IMR-90 (cell line): Measurements from ENCODE around the gene OSTF1. TPM values are rescaled to one million over a fixed set of nuclear protein-coding genes. Genes with fewer than 3 reads are reported as not detected.

ENCODE experiments used
- ATAC-seq: fragments of 200-7000 bp; cut with Tn5 transposase; 2 replicates; pipeline ENCODE4 v1.9.1; 2020; ENCODE audit warnings: low read depth, mild to moderate bottlenecking, moderate library complexity
- BruUV-seq: library from RNA; stranded (reverse); fragments of 400-500 nt; replicated peaks from 2 replicates; lab custom pipeline; 2021; lab: Mats Ljungman, UMichigan
- CTCF ChIA-PET: fragments of 300-600 bp; formaldehyde crosslinking; extraction: SDS; loops from one replicate; lab custom pipeline; 2021; ENCODE audit warnings: antibody characterized with exemption; lab: Yijun Ruan, JAX
- POLR2A ChIA-PET: fragments of 300-600 bp; sonication (Branson Sonifier 250); formaldehyde crosslinking; loops from one replicate; lab custom pipeline; 2022; ENCODE audit warnings: antibody characterized with exemption; ENCODE audit not compliant: unreplicated experiment; lab: Charles Lee
- DNase-seq: peaks from one replicate; pipeline ENCODE4 v3.0.0; 2013
- H2AFZ ChIP-seq: replicated peaks from 2 replicates; pipeline ENCODE3; 2013; ENCODE audit warnings: low read length, mild to moderate bottlenecking; ENCODE audit not compliant: poor library complexity
- H2AK5ac ChIP-seq: 2 replicates; pipeline ENCODE4 v1.6.1; 2013; ENCODE audit warnings: low read depth, low read length, inconsistent platforms
- H2AK9ac ChIP-seq: replicated peaks from 2 replicates; pipeline ENCODE3; 2013; ENCODE audit warnings: mild to moderate bottlenecking, low read depth, low read length, moderate library complexity; ENCODE audit not compliant: poor library complexity
- H2BK120ac ChIP-seq: 2 replicates; pipeline ENCODE4 v1.6.1; 2013; ENCODE audit warnings: low read depth, low read length, inconsistent platforms
- H2BK15ac ChIP-seq: 3 replicates; pipeline ENCODE4 v1.6.1; 2013; ENCODE audit warnings: low read depth, low read length, inconsistent platforms
- H2BK20ac ChIP-seq: 2 replicates; pipeline ENCODE4 v1.6.1; 2013; ENCODE audit warnings: low read depth, mild to moderate bottlenecking, inconsistent platforms, low read length, moderate library complexity
- H2BK5ac ChIP-seq: 2 replicates; pipeline ENCODE4 v1.6.1; 2013; ENCODE audit warnings: mild to moderate bottlenecking, low read depth, low read length, inconsistent platforms; ENCODE audit not compliant: poor library complexity, severe bottlenecking
- H3K14ac ChIP-seq: replicated peaks from 2 replicates; pipeline ENCODE4 v1.6.1; 2013; ENCODE audit warnings: low read depth, low read length, inconsistent platforms
- H3K18ac ChIP-seq: 2 replicates; pipeline ENCODE4 v1.6.1; 2013; ENCODE audit warnings: low read depth, low read length, control low read depth
- H3K23ac ChIP-seq: 2 replicates; pipeline ENCODE4 v1.6.1; 2013; ENCODE audit warnings: low read depth, low read length, inconsistent platforms
- H3K27ac ChIP-seq: 2 replicates; pipeline ENCODE4 v1.5.1; 2013; ENCODE audit warnings: mild to moderate bottlenecking, control low read depth, low read length; ENCODE audit not compliant: insufficient read depth
- H3K27me3 ChIP-seq: 2 replicates; pipeline ENCODE4 v1.6.1; 2013; ENCODE audit warnings: low read length; ENCODE audit not compliant: control insufficient read depth, insufficient read depth
- H3K36me3 ChIP-seq: 2 replicates; pipeline ENCODE4 v1.6.1; 2013; ENCODE audit warnings: low read length, mixed read lengths; ENCODE audit not compliant: control insufficient read depth, insufficient read depth
- H3K4ac ChIP-seq: 2 replicates; pipeline ENCODE4 v1.6.1; 2013; ENCODE audit warnings: low read depth, low read length, inconsistent platforms
- H3K4me1 ChIP-seq: 2 replicates; pipeline ENCODE4 v1.6.1; 2013; ENCODE audit warnings: low read length, mixed read lengths; ENCODE audit not compliant: control insufficient read depth, insufficient read depth
- H3K4me2 ChIP-seq: 2 replicates; pipeline ENCODE4 v1.6.1; 2013; ENCODE audit warnings: low read depth, mild to moderate bottlenecking, control low read depth, low read length, moderate library complexity
- H3K4me3 ChIP-seq: 2 replicates; pipeline ENCODE4 v1.5.1; 2013; ENCODE audit warnings: low read depth, mild to moderate bottlenecking, control low read depth, low read length, moderate library complexity; ENCODE audit not compliant: insufficient read depth
- H3K56ac ChIP-seq: 2 replicates; pipeline ENCODE4 v1.6.1; 2013; ENCODE audit warnings: low read length, inconsistent platforms; ENCODE audit not compliant: insufficient read depth; ENCODE audit errors: extremely low read depth
- H3K79me1 ChIP-seq, 2 experiments: 2 replicates each; pipeline ENCODE4 v1.6.1; 2013; ENCODE audit warnings: low read length in 2 of 2, inconsistent platforms in 1 of 2, low read depth in 1 of 2
- H3K9ac ChIP-seq: 2 replicates; pipeline ENCODE4 v1.6.1; 2013; ENCODE audit warnings: low read depth, low read length, control low read depth
- H3K9me1 ChIP-seq: 2 replicates; pipeline ENCODE4 v1.6.1; 2013; ENCODE audit warnings: low read length, inconsistent platforms; ENCODE audit not compliant: insufficient read depth
- H3K9me3 ChIP-seq: 2 replicates; pipeline ENCODE4 v1.6.1; 2013; ENCODE audit warnings: low read length; ENCODE audit not compliant: control insufficient read depth, insufficient read depth
- H4K20me1 ChIP-seq: 2 replicates; pipeline ENCODE4 v1.6.1; 2013; ENCODE audit warnings: low read length, inconsistent platforms; ENCODE audit not compliant: insufficient read depth
- H4K5ac ChIP-seq: 2 replicates; pipeline ENCODE4 v1.6.1; 2013; ENCODE audit warnings: mild to moderate bottlenecking, low read depth, low read length, control low read depth
- H4K8ac ChIP-seq, 2 experiments: 2 replicates each; pipeline ENCODE4 v1.6.1; 2013; ENCODE audit warnings: low read depth in 2 of 2, low read length in 2 of 2, control low read depth in 1 of 2, inconsistent platforms in 1 of 2
- H4K91ac ChIP-seq: 2 replicates; pipeline ENCODE4 v1.6.1; 2013; ENCODE audit warnings: low read depth, low read length, inconsistent platforms; ENCODE audit not compliant: insufficient read depth
- BHLHE40 ChIP-seq: fragments of 150-350 bp; IDR thresholded peaks from 2 replicates; pipeline ENCODE4 v1.6.1; 2016; ENCODE audit warnings: mild to moderate bottlenecking, low read depth, low read length
- MAFK ChIP-seq: IDR thresholded peaks from 2 replicates; pipeline ENCODE4 v1.6.1; 2012; ENCODE audit warnings: low read depth, low read length, improper control_type of control experiment
- MAZ ChIP-seq: IDR thresholded peaks from 2 replicates; pipeline ENCODE4 v1.6.1; 2012; ENCODE audit warnings: low read depth, mild to moderate bottlenecking, low read length, improper control_type of control experiment, moderate library complexity, borderline replicate concordance
- MXI1 ChIP-seq: IDR thresholded peaks from 2 replicates; pipeline ENCODE4 v1.6.1; 2012; ENCODE audit warnings: low read depth, mild to moderate bottlenecking, low read length, moderate library complexity, borderline replicate concordance
- NFE2L2 ChIP-seq: fragments of 150-350 bp; IDR thresholded peaks from 2 replicates; pipeline ENCODE4 v1.6.1; 2016; ENCODE audit warnings: low read depth, mild to moderate bottlenecking, low read length
- WGBS, 2 experiments: methylation state at CpG; one replicate each; pipeline versions ENCODE4 v1.1.5 to v1.1.7; 2013; ENCODE audit warnings: missing lambda C conversion rate in 2 of 2; ENCODE audit not compliant: insufficient read length in 1 of 2; ENCODE audit errors: extremely low coverage in 2 of 2; 5-methylcytosine and 5-hydroxymethylcytosine counted together
- dilution Hi-C: fragments of 300-500 bp; cut with HindIII; formaldehyde crosslinking; loops from one replicate; pipeline ENCODE4 v1.14.3; 2018; ENCODE audit warnings: low sequenced_read_pairs; ENCODE audit not compliant: unreplicated experiment
- in situ Hi-C: fragments of 300-500 bp; cut with MboI; formaldehyde crosslinking; loops from 3 replicates; pipeline ENCODE4 v1.14.3; 2019; ENCODE audit warnings: low sequenced_read_pairs, inconsistent platforms, mixed read lengths
- intact Hi-C: fragments of 100-400 bp; cut with micrococcal nuclease; formaldehyde crosslinking; loops from 2 replicates; pipeline ENCODE4 v1.10.0; 2022
- polyA plus RNA-seq, 3 experiments: library from polyadenylated mRNA; depleted of rRNA; stranded (reverse); fragments of >200 nt; gene quantifications; 2 replicates each; pipeline ENCODE4 v1.2.3, GENCODE V29; 2012; ENCODE audit warnings: low replicate concordance in 1 of 3
- total RNA-seq: library from RNA; depleted of rRNA; stranded (reverse); fragments of >200 nt; gene quantifications from 2 replicates; pipeline ENCODE4 v1.2.3, GENCODE V29; 2012
- TF ChIP-seq, protein P1 (sequence below): conservative IDR thresholded peaks from 2 replicates; pipeline ENCODE4 v1.5.1; 2012; ENCODE audit warnings: mild to moderate bottlenecking, low read depth, low read length, improper control_type of control experiment
- TF ChIP-seq, protein P2 (sequence below): fragments of 150-350 bp; IDR thresholded peaks from 2 replicates; pipeline ENCODE4 v1.6.1; 2016; ENCODE audit warnings: low read depth, mild to moderate bottlenecking, low read length, moderate library complexity, borderline replicate concordance

OSTF1 gene
- total and polyA plus RNA-seq, 2 of the 4 experiments (the other 2 are of a cell fraction): 17.1 to 41.6 TPM

GRCh38 chr9:75063556-75064305 lies 24.6 kb upstream of the OSTF1 start:
- WGBS, 2 experiments: no CpG with 5 or more reads among the region's 1 CpG
- peaks cover 5% of the 10 kb centered on the region for H3K4me1 ChIP-seq
- ATAC-seq (peak; percentile 65; the same call in 1 of the 2 replicates), DNase-seq (peak; percentile 63)
- H2BK20ac ChIP-seq: no peak overlapping the region
- no peak overlapping the region for H2BK15ac ChIP-seq
- H3K56ac ChIP-seq: no peak overlapping the region
- ChIA-PET CTCF (interaction anchor here (1.6 kb wide), 1 partner anchor 23 kb away, joined by 4 read pairs; no protein-coding TSS in a partner anchor), POLR2A (no interaction called here)
- H4K8ac ChIP-seq: no peak overlapping the region
- no peaks in the 10 kb centered on the region for H3K27me3 ChIP-seq
- TF ChIP-seq MAZ: no peak
- TF ChIP-seq BHLHE40: no peak
- no peak for TF ChIP-seq MXI1
- TF ChIP-seq, protein P1, sequence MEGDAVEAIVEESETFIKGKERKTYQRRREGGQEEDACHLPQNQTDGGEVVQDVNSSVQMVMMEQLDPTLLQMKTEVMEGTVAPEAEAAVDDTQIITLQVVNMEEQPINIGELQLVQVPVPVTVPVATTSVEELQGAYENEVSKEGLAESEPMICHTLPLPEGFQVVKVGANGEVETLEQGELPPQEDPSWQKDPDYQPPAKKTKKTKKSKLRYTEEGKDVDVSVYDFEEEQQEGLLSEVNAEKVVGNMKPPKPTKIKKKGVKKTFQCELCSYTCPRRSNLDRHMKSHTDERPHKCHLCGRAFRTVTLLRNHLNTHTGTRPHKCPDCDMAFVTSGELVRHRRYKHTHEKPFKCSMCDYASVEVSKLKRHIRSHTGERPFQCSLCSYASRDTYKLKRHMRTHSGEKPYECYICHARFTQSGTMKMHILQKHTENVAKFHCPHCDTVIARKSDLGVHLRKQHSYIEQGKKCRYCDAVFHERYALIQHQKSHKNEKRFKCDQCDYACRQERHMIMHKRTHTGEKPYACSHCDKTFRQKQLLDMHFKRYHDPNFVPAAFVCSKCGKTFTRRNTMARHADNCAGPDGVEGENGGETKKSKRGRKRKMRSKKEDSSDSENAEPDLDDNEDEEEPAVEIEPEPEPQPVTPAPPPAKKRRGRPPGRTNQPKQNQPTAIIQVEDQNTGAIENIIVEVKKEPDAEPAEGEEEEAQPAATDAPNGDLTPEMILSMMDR: no peak
- TF ChIP-seq MAFK: no peak
- TF ChIP-seq, protein P2, sequence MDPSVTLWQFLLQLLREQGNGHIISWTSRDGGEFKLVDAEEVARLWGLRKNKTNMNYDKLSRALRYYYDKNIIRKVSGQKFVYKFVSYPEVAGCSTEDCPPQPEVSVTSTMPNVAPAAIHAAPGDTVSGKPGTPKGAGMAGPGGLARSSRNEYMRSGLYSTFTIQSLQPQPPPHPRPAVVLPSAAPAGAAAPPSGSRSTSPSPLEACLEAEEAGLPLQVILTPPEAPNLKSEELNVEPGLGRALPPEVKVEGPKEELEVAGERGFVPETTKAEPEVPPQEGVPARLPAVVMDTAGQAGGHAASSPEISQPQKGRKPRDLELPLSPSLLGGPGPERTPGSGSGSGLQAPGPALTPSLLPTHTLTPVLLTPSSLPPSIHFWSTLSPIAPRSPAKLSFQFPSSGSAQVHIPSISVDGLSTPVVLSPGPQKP: no peak
- TF ChIP-seq NFE2L2: no peak
- no peak overlapping the region for H3K4me2 ChIP-seq
- no peak overlapping the region for H2BK120ac ChIP-seq
- H3K79me1 ChIP-seq: no peaks in the 10 kb centered on the region
- H4K91ac ChIP-seq: no peak overlapping the region
- H4K20me1 ChIP-seq: no peaks in the 10 kb centered on the region
- no peak overlapping the region for H3K4me3 ChIP-seq
- H3K18ac ChIP-seq: no peak overlapping the region
- intact Hi-C loops: no loop called here
- H3K27ac ChIP-seq: no peak overlapping the region
- H3K9me3 ChIP-seq: no peaks in the 10 kb centered on the region
- no peak overlapping the region for H2BK5ac ChIP-seq
- H4K5ac ChIP-seq: no peak overlapping the region
- no peaks in the 10 kb centered on the region for H3K36me3 ChIP-seq
- no peak overlapping the region for H2AK9ac ChIP-seq
- H3K14ac ChIP-seq: no peak overlapping the region
- no peak overlapping the region for H2AFZ ChIP-seq
- no peaks in the 10 kb centered on the region for H3K9me1 ChIP-seq
- BruUV-seq: no TSS peak
- no peak overlapping the region for H3K23ac ChIP-seq
- H2AK5ac ChIP-seq: peak overlapping the region; percentile 47; the same call in 1 of the 2 replicates
- H3K9ac ChIP-seq: no peak overlapping the region
- no peak overlapping the region for H3K4ac ChIP-seq
- dilution Hi-C loops: no loop called here
- in situ Hi-C loops: no loop called here
